Neural cell (in vitro differentiated cells): ENCODE measurements around the gene KRT80.

Experiments
- EP300 ChIP-seq: fragments of 450-650 bp; conservative IDR thresholded peaks from 2 replicates; pipeline ENCODE4 v1.6.1; 2014; ENCODE audit warnings: antibody characterized with exemption, mild to moderate bottlenecking, moderate library complexity; ENCODE audit not compliant: poor library complexity, severe bottlenecking
- EZH2 ChIP-seq: fragments of 200-600, 300-800 bp; shearing (Covaris generic), sonication (generic); IDR thresholded peaks from 2 replicates; pipeline ENCODE4 v1.6.1; 2014; ENCODE audit warnings: antibody characterized with exemption, low read length, borderline replicate concordance, mild to moderate bottlenecking; ENCODE audit not compliant: insufficient read depth, poor library complexity, severe bottlenecking
- MXI1 ChIP-seq: fragments of 450-650 bp; conservative IDR thresholded peaks from 2 replicates; pipeline ENCODE4 v1.6.1; 2014; ENCODE audit warnings: antibody characterized with exemption, mild to moderate bottlenecking; ENCODE audit not compliant: poor library complexity, severe bottlenecking
- POLR2AphosphoS5 ChIP-seq: IDR thresholded peaks from 2 replicates; pipeline ENCODE4 v1.6.1; 2012
- RAD21 ChIP-seq: fragments of 450-650 bp; conservative IDR thresholded peaks from 2 replicates; pipeline ENCODE4 v1.6.1; 2014; ENCODE audit warnings: antibody characterized with exemption, mild to moderate bottlenecking, moderate library complexity
- SMC3 ChIP-seq: fragments of 450-650 bp; conservative IDR thresholded peaks from 2 replicates; pipeline ENCODE4 v1.6.1; 2014; ENCODE audit warnings: antibody characterized with exemption, mild to moderate bottlenecking, moderate library complexity; ENCODE audit not compliant: poor library complexity
- TAF1 ChIP-seq: IDR thresholded peaks from 2 replicates; pipeline ENCODE4 v1.6.1; 2012; ENCODE audit warnings: low read depth
- TF ChIP-seq, protein P1 (sequence below): fragments of 450-650 bp; IDR thresholded peaks from 2 replicates; pipeline ENCODE4 v1.5.1; 2014; ENCODE audit warnings: antibody characterized with exemption, mild to moderate bottlenecking, moderate library complexity; ENCODE audit not compliant: poor library complexity, severe bottlenecking
- TF ChIP-seq, protein P2 (sequence below): IDR thresholded peaks from 2 replicates; pipeline ENCODE4 v1.6.1; 2012; ENCODE audit warnings: borderline replicate concordance

DNA sequence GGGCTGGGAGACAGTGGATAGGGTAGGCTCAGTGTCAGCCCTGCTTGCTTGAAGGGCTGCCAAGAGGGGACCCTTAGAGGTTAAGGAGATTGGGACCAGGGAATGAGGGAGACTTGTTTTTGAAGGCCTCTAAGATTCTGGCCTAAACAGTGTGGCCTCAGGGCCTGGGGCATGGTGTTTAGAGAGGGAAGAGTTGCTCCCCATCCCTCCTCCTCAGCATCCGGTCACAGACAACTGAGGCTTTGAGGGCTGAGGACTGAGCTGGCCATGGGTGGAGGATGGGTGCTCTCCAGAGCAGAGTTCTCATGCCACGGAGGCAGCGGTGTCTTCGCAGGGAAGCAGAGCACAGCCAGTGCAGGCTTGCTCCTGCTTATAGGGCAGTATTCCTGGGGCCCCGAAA, 49.4 kb downstream of the KRT80 start:
- TF ChIP-seq MXI1 (no peak), POLR2AphosphoS5 (no peak), EZH2 (no peak), SMC3 (no peak), RAD21 (no peak), TAF1 (no peak), EP300 (no peak)
- TF ChIP-seq, protein P1, sequence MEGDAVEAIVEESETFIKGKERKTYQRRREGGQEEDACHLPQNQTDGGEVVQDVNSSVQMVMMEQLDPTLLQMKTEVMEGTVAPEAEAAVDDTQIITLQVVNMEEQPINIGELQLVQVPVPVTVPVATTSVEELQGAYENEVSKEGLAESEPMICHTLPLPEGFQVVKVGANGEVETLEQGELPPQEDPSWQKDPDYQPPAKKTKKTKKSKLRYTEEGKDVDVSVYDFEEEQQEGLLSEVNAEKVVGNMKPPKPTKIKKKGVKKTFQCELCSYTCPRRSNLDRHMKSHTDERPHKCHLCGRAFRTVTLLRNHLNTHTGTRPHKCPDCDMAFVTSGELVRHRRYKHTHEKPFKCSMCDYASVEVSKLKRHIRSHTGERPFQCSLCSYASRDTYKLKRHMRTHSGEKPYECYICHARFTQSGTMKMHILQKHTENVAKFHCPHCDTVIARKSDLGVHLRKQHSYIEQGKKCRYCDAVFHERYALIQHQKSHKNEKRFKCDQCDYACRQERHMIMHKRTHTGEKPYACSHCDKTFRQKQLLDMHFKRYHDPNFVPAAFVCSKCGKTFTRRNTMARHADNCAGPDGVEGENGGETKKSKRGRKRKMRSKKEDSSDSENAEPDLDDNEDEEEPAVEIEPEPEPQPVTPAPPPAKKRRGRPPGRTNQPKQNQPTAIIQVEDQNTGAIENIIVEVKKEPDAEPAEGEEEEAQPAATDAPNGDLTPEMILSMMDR, result no peak
- TF ChIP-seq, protein P2, sequence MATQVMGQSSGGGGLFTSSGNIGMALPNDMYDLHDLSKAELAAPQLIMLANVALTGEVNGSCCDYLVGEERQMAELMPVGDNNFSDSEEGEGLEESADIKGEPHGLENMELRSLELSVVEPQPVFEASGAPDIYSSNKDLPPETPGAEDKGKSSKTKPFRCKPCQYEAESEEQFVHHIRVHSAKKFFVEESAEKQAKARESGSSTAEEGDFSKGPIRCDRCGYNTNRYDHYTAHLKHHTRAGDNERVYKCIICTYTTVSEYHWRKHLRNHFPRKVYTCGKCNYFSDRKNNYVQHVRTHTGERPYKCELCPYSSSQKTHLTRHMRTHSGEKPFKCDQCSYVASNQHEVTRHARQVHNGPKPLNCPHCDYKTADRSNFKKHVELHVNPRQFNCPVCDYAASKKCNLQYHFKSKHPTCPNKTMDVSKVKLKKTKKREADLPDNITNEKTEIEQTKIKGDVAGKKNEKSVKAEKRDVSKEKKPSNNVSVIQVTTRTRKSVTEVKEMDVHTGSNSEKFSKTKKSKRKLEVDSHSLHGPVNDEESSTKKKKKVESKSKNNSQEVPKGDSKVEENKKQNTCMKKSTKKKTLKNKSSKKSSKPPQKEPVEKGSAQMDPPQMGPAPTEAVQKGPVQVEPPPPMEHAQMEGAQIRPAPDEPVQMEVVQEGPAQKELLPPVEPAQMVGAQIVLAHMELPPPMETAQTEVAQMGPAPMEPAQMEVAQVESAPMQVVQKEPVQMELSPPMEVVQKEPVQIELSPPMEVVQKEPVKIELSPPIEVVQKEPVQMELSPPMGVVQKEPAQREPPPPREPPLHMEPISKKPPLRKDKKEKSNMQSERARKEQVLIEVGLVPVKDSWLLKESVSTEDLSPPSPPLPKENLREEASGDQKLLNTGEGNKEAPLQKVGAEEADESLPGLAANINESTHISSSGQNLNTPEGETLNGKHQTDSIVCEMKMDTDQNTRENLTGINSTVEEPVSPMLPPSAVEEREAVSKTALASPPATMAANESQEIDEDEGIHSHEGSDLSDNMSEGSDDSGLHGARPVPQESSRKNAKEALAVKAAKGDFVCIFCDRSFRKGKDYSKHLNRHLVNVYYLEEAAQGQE, result no peak
